AG20443 (cell line): ENCODE data around the gene C1QTNF4.

Source experiments
- DNase-seq: peaks from one replicate; pipeline ENCODE4 v3.0.0; 2012; ENCODE audit warnings: low spot score, mixed read lengths

The C1QTNF4 gene

DNA sequence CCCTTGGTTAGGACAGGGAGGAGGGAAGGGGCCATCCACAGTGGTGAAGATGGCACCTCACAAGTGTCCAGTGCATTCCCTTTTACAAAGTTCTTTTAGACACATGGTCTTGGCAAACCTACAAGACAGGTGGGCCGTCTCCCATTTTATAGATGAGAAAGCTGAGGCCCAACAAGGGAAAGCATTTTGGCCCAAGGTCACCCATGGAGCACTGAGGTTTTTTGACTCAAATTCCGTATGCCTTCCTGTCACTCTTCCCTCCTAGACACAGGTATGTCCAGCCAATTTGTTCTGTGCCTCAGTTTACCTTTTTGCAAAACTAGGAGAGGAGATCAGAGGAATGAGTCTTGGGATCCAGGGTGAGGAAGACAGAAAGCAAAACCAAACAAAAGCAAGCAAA, 1.2 kb downstream of the C1QTNF4 start:
- no peak for DNase-seq

DNA sequence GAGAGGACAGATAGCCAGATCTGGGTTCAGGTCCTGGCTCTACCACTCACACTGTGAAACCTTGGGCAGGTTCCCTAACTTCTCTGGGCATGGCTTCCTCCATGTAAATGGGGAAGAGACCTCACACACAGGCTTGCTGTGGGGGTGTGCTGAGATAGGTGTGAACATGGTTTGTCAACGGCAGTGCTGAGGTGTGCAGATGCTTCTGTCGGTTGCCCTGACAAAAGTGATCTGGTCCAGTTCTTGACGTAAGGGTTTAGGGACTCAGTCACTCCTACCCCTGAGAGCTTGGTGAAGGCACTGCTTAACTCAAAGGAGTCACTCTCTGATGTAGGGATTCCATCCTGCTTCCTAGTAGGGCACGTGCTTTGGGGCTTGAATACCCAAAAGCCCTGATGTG, 2.0 kb downstream of the C1QTNF4 start:
- no peak for DNase-seq

DNA sequence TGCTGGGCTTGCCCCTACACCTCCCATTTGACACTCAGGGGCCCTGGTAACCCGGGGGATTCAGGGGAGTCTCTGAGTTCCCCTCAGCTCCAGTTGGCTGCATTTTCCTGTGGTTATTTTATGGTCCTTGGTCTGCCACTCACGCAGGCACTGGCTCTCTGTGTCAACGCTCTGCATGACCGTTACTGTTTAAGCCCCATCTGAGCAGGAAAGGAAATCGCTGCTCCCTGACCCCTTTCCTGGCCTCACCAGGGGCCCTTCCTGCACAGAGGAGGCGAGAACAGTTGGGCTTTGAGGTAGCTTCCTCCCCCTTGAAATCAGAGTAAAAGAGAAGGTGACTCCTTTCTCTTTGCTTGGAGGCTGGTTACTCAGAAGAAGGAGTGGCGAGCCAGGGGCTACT, 2.4 kb downstream of the C1QTNF4 start:
- DNase-seq = no peak

DNA sequence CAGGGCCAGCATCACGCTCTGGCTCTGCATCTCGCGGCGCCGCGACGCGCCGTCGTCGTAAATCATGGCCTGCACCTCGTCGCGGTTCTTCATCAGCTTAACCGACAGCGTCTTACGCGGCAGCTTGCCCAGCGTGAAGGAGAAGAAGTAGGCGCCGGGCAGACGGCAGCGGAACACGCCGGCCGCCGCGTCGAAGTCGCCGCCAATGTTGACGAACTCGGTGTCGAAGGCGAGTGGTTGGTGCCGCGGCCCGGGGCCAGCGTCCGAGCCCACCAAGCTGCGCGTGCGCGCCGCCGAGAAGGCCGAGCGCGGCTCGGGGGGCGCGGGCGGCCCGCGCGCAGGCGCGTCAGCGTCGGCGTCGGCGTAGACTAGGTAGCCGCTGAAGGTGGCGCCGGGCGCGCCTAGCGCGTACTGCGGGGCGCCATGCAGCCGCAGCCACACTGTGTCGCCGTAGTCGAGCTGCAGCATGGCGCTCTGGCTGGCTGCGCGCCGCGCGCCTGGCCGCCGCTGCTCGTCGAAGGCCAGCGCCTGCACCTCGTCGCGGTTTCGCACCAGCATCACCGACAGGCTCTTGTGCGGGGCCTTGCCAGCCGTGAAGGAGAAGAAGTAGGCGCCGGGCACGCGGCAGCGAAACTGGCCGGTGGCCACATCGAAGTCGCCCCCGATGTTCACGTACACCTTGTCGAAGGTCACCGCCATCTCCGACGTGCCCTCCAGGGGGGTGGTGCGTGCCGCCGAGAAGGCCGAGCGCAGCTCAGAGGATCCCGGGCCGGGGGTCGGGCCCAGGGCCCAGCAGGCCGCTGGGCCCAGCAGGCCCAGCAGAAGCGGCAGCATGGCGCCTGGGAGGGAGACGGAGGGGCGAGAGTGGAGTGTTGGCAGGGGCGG, 4.0 kb downstream of the C1QTNF4 start:
- DNase-seq = no peak

DNA sequence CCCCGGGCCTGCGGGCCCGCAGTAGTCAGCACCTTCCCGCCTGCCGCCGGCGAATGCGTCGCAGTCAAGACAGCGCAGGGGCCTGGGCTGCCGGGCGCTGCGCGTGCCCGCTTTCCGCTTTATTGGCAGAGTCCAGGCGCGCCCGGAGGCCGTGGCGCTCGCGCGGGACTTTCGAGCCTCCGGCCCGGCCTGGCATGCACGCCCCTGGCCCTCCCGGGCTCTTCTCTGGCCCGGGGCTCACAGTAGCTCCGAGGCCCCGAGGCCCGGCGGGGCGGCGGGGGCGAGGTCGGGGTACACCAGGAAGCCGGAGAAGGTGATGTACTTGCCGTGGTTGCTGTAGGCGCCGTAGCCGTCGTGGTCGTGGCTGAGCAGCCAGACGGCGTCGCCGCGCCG, 4.6 kb downstream of the C1QTNF4 start:
- DNase-seq = no peak

DNA sequence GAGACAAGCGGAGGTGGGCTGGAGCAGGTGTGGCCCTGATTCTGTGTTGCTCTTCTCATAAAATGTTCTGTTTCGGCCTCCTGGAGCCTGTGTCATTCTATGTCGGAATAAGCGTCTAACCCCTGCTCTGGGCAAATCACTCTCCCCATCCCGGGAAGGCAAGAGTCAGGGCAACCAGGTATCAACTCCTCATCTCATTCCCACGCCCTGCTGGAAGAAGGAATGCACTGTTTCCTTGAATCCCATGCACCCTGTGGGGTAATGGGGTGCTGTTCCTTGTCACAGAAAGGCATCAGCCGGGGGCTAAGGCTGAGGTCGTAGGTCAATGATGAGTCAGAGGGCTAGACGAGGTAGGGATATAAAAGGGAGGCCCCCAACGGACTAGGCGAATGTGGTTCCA, 5.1 kb downstream of the C1QTNF4 start:
- DNase-seq = no peak

DNA sequence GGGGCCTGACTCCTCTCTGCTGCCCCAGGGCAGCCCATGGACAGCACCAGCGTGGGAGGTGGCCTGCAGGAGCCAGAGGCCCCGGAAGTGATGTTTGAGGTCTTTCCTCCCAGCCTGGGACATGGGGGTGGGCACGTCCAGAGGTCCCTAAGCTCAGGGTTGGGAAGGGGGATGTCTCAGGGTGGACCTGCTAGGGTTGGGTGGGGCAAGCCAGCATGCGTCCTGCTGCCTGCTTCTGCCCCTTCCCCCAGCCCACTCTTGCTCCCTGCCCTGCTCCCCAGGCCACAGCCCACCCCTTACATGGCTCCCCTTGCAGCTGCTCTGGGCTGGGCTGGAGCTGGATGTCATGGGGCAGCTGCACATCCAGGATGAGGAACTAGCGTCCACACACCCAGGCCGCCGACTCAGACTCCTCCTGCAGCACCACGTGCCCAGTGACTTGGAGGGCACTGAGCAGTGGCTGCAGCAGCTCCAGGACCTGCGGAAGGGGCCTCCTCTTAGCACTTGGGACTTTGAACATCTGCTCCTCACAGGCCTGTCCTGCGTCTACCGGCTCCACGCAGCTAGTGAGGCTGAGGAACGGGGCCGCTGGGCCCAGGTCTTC, 6.4 kb downstream of the C1QTNF4 start:
- no peak for DNase-seq

DNA sequence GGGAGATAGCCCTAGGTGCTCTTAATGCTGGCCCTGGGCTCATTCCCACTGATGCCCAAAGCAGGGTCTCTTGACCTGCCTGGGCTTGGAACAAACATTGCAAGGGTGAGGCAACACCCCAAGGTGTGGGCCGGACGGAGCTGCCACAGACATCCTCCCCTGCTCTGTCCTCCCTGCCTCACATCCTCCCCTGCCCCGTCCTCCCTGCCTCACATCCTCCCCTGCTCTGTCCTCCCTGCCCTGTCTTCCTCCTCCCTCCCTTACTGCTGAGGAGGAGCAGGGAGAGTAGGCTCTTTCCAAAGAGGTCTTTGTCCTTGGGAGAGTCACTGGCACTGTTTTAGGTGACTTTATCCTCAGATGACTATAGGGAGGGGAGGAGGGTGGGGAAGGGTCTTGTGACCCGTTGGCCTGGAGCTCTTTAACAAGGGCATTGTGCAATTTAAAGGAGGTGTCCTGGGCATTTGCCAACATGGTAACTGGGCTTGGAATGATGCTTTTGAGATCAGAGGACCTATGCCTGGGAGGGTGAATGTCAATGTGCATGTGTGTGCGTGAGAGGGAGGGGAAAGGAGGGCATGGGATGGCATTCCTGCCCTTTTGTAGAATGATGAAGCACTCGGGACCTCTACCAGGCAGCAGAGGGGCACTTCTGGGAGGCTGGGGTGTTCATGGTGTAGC, 7.0 kb downstream of the C1QTNF4 start:
- no peak for DNase-seq

DNA sequence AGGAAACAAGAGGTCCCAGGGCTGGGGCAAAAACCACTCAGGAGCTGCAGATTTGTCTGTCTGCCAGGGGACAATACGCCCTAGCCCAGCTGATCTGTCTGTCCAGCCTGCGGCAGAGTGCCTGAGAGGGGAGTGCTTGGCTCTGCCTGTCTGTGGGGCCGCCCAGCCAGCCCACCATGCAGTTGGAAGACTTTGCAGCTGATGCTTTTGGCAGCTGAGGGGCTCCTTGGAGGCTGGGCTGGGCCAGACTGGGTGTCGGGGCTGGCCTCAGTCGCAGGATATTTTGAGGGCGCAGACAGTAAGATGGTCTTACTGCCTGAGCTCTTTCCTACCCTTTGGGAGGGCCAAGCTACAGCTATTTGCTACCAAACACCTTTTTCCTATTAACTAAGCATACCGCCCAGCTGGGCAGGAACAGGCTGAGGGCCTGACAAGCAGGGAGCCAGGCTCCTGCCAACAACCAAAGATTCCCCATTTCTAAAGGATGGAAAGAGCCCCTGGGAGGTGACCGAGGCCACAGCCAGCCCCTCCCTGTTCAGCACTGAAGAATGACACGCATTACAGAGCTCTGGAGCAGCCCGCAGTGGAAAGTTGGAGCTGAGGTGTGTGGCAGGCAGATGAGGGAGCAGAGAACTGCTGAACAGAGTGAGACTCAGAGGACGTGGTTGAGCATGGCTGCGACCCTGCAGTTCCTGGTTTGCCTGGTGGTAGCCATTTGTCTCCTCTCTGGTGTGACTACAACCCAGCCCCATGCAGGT, 7.9 kb downstream of the C1QTNF4 start, which contains the start of gene FAM180B:
Gene FAM180B (plus strand): TSS at position 581 of the 758 bp plus-strand sequence. CDS start 91 bp downstream, at position 672.
- peak; percentile 55 for DNase-seq

DNA sequence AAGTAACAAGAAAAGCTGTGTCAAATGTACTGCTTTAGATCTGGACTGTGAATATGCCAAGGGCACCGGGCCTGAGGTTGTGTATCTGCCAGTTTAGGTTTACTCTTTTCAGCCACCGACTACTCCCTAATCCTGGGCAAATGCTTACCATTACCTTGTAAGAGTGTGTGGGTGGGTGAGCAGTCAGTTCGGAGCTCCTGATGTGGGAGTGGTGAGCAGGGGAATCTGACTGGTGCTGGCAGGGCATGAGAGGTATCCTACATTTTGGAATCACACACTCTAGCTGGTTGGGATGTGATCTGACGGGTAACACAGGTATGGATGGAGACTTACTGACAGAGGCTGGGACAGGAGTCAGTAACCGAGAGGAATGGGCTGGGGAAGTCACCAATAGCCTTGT, 10.4 kb downstream of the C1QTNF4 start:
- DNase-seq = no peak

DNA sequence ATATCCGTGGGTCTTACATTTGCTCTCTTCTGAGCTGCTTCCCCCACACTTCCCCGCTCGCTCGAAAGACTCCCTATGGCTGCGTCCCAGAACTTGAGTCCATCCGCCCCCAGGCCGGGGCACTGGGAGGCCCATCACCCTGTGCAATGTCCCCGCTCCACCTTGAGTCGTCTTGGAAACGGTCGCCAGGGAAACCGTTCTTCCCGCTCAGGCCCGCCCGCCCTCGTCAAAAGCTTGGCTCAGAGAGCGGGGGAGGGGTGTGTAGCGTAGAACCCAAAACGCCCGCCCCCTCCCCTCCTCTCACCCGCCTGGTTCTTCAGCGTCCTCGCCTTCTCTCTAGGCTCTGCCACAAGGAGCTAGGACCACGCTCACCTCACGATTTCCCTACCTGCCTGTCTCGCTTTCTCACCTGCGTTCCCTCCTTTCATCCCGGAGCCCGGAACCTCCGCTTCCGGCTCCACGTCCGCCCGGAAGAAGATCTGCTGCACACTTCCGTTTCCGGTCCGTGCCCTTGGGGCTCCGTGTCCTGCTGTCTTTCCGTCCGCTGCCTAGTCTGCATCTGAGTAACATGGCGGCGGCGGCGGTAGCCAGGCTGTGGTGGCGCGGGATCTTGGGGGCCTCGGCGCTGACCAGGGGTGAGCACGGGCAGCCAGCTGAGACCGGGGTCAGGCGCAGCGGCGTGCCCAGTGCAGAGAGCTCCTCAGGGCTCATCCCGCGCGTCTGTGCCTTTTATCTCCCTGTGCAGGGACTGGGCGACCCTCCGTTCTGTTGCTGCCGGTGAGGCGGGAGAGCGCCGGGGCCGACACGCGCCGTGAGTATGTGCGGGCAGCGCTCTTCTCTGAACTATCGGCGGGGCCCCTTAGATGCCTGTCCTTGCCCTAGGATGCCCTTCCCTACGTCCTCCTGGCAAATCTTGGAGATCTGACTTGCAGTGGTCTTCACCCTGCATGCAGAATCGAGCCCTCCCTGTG, 15.4 kb downstream of the C1QTNF4 start, which contains the start of the genes KBTBD4 and NDUFS3:
Gene KBTBD4 (minus strand): TSS at position 447 of the 971 bp plus-strand sequence. CDS start 19 bp downstream, at position 428.
Gene NDUFS3 (plus strand): TSS at position 551 of the 971 bp plus-strand sequence. CDS start 18 bp downstream, at position 569.
- peak; percentile 95 for DNase-seq

DNA sequence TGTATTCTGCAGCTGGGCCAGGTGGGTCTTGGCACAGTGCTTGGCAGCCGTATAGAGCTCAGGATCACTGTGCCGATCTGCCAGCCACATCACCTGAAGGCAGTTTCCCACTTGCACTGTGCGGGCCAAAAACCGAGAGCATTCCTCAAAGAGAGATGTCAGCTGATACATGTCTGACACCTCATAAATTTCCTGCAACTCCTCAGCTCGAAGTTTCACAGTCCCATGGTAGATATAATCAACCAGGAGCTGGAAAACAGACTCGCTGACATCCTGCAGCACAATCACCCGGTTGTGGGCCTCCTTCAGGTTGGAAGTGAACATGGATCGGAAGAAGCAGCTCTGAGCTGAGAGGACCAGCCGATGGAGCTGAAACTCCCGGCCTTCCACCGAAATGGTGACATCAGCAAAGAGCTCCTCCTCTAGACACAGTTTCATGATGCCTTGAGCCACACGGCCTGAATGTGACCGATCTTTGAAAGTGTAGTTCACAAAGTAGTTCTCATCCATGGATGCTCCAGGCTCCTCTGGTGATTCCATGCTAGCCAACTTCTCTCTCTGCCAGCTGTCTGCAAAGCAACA, 16.7 kb downstream of the C1QTNF4 start:
- DNase-seq = no peak

DNA sequence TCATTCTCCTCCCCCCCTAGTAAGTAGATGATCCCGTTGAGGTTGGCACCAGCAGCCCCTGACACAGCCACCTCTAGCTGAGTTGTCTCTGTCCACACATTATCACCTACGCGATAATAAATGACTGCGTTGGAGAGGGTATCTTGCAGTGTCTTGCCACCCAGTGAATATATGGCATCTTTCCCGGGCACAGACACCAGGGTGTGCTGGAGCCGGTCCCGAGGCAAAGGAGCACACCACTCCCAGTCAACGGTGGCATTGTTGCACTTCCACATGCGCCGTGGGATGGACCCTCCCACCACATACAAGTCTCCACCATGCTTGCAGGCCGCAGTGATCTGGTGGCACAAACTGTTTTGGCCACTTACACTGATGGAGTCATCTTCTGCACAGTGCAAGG, 20.9 kb downstream of the C1QTNF4 start:
- no peak for DNase-seq

DNA sequence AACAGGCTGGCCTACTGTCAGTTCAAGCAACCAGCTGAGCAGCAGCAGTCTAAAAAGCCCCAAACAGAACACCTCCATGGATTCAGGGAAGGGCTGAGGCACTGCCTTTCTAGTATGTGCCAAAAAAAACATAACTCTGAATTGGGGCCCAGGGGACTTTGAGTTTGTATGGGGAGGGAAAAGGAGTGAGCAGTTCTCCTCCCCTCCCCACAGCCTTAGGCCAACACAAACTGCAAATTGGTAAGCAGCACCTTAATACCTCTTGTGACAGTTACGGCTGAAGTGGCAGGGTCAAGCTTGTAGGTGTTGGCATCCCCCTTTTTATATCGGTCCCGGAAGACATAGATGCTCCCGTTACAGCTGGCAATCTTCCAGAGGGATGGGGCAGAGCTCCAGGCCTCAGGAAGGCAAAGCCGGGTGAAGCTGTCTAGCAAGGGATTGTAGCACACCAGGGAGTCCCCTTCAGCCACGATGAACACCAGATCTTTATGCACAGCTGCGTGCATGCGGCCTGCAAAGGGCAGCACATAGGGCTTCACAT, 21.4 kb downstream of the C1QTNF4 start:
- DNase-seq = no peak

DNA sequence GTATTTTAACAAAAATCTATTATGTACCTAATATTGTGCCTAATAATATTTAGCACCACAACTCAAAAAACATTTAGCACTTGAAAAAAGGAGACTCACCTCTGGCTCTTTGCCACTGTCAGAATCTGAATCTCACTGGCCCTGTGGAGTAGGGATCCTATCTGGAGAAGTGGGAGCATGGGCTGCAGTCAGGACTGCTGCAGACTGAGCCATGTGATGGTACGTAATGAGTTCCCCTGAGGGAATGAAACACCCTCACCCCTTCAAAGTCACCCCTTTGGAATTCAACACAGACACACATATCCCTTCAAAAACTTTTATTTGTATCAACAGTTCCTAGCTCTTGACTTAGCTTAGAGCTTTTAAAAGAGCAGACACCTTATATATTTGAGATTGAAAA, 22.3 kb downstream of the C1QTNF4 start:
- no peak for DNase-seq

DNA sequence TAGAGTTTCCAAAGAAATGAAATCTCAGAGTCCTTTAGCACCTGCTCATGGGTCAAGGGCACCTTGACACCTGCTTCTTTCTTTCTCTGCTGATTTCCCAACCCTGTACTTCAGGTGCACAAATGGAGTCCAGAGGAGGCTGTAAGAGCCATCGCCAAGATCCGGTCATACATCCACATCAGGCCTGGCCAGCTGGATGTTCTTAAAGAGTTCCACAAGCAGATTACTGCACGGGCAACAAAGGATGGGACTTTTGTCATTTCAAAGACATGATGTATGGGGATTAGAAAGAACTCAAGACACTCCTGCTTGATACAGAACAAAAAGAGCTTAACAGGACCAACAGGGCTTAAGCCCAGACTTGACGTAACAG, 22.9 kb downstream of the C1QTNF4 start:
- DNase-seq = no peak

DNA sequence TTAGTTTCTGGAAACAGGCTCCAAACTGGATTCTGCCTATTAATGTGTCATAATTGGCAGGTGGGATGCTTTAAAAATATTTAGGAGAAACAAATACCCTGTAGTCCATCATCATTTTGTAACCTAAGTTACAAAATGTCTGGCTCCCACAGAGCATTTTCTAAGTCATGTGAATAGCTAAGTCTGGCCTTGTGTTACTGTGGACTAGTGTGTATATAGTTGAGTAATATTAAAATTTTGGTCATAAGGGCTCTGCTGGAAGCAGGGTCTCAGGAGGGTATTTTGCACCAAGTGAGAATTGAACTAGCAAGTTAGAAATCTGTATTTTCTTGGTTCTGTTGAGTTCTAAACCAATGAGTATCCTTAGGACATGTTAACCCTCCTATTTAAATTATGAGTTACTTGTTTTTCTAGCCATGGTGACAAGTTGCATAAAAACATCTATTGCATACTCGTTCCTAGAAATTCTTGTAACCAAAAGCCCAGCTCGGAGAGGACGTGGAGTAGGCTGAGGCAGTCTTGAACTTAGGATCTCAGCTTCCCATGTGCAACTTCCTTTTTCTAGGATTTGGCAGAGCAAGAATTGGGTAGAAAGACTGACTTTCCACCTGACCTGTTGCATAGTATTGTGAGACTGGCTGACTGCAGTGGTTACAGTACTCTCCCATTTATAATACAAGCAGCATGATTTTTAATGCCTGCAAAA, 23.4 kb downstream of the C1QTNF4 start:
- no peak for DNase-seq

DNA sequence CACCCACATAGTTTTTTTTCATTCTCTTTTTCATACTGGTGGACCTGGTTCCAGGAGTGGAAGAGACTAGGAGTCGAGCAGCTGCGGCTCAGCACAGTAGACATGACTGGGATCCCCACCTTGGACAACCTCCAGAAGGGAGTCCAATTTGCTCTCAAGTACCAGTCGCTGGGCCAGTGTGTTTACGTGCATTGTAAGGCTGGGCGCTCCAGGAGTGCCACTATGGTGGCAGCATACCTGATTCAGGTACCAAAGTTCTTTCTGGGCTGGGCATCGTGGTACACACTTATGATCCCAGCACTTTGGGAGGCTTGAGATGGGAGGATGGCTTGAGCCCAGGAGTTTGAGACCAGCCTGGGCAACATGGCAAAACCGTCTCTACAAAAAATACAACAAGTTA, 24.6 kb downstream of the C1QTNF4 start:
- DNase-seq = no peak

DNA sequence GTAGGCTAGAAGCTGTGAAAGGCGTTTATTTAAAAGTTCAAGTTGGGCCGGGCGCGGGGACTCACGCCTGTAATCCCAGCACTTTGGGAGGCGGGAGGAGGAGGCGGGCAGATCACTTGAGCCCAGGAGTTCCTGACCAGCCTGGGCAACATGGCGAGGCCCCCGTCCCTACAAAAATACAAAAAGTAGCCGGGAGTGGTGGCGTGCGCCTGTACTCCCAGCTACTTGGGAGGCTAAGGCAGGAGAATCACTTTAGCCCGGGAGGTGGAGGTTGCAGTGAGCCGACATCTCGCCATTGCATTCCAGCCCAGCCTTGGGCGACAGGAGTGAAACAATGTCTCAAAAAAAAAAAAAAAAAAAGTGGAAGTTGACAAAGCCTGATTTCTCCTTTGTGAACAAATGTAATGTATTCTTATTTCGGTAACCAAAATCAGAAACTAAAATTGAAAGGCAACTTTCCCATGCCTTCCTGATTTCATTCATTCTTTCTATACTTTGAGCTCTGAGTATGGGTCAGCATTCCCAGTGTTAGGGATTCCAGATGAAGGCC, 28.0 kb downstream of the C1QTNF4 start:
- DNase-seq = no peak
